CD8-positive, alpha-beta memory T cell (primary cell): ENCODE results near the gene TENT4B. TPM values are rescaled to one million over a fixed set of nuclear protein-coding genes. Genes with fewer than 3 reads are reported as not detected.
"Not testable (repeated sequence)": the region's sequence is repeated elsewhere in the genome, so short reads cannot be mapped to it uniquely, and the experiment has no call there.

Experiments used
- CTCF ChIA-PET: fragments of 350-600 bp; sonication (Branson Sonifier 250); formaldehyde crosslinking; loops from one replicate; lab custom pipeline; 2021; ENCODE audit warnings: antibody characterized with exemption; lab: Charles Lee
- POLR2A ChIA-PET: fragments of 350-600 bp; sonication (Branson Sonifier 250); formaldehyde crosslinking; loops from one replicate; lab custom pipeline; 2021; ENCODE audit warnings: antibody characterized with exemption; lab: Charles Lee
- DNase-seq, 5 donors: peaks; one replicate each; pipeline versions ENCODE4 v3.0.0 to v3.0.0-alpha.2; 2020 to 2022; ENCODE audit warnings: mixed read lengths in 1 of 5
- H3K27ac ChIP-seq: one replicate; pipeline ENCODE4 v1.7.0; 2013; ENCODE audit warnings: low read depth, mild to moderate bottlenecking, low read length, moderate library complexity
- H3K27me3 ChIP-seq: 2 replicates; pipeline ENCODE4 v1.7.0; 2013; ENCODE audit warnings: low read length, mild to moderate bottlenecking; ENCODE audit not compliant: insufficient read depth, poor library complexity, severe bottlenecking
- H3K36me3 ChIP-seq: 2 replicates; pipeline ENCODE4 v1.7.0; 2013; ENCODE audit warnings: mild to moderate bottlenecking, low read length, moderate library complexity; ENCODE audit not compliant: insufficient read depth
- H3K4me1 ChIP-seq: 2 replicates; pipeline ENCODE4 v1.7.0; 2013; ENCODE audit warnings: mild to moderate bottlenecking, low read length, moderate library complexity; ENCODE audit not compliant: insufficient read depth
- H3K4me3 ChIP-seq: 2 replicates; pipeline ENCODE4 v1.7.0; 2013; ENCODE audit warnings: mild to moderate bottlenecking, low read length
- H3K9me3 ChIP-seq: 2 replicates; pipeline ENCODE4 v1.7.0; 2013; ENCODE audit warnings: mild to moderate bottlenecking, low read length
- H3K27ac Mint-ChIP-seq, 8 donors: one replicate each; pipeline ENCODE4 v1.8.0; 2020 to 2021; ENCODE audit warnings: mixed read lengths in 8 of 8, mild to moderate bottlenecking in 6 of 8, inconsistent platforms in 3 of 8, moderate library complexity in 3 of 8
- H3K27me3 Mint-ChIP-seq, 2 donors: one replicate each; pipeline ENCODE4 v1.8.0; 2020 to 2021; ENCODE audit warnings: mixed read lengths in 2 of 2, mild to moderate bottlenecking in 1 of 2, moderate library complexity in 1 of 2
- H3K36me3 Mint-ChIP-seq, 3 donors: one replicate each; pipeline ENCODE4 v1.8.0; 2020 to 2021; ENCODE audit warnings: mixed read lengths in 3 of 3, inconsistent platforms in 1 of 3, mild to moderate bottlenecking in 1 of 3
- H3K4me1 Mint-ChIP-seq, 3 donors: one replicate each; pipeline ENCODE4 v1.8.0; 2020 to 2021; ENCODE audit warnings: mixed read lengths in 3 of 3, inconsistent platforms in 1 of 3, mild to moderate bottlenecking in 1 of 3
- H3K4me3 Mint-ChIP-seq, 7 donors: one replicate each; pipeline ENCODE4 v1.8.0; 2020 to 2021; ENCODE audit warnings: mixed read lengths in 7 of 7, mild to moderate bottlenecking in 6 of 7, moderate library complexity in 4 of 7, inconsistent platforms in 2 of 7
- H3K9me3 Mint-ChIP-seq, 5 donors: one replicate each; pipeline ENCODE4 v1.8.0; 2020 to 2022; ENCODE audit warnings: mixed read lengths in 5 of 5, mild to moderate bottlenecking in 3 of 5, moderate library complexity in 2 of 5, inconsistent platforms in 1 of 5
- polyA plus RNA-seq: library from polyadenylated mRNA; unstranded; fragments of 300-500 nt; fragmentation: Illumina TruSeq; gene quantifications from one replicate; pipeline ENCODE4 v1.2.3, GENCODE V29; 2021
- total RNA-seq, 2 experiments: library from RNA; stranded (reverse); gene quantifications; one replicate each; pipeline ENCODE4 v1.2.3, GENCODE V29; 2021

The TENT4B gene
- total and polyA plus RNA-seq, 3 experiments from 2014 or later: 5.6 to 23.0 (median 21.6) TPM

DNA sequence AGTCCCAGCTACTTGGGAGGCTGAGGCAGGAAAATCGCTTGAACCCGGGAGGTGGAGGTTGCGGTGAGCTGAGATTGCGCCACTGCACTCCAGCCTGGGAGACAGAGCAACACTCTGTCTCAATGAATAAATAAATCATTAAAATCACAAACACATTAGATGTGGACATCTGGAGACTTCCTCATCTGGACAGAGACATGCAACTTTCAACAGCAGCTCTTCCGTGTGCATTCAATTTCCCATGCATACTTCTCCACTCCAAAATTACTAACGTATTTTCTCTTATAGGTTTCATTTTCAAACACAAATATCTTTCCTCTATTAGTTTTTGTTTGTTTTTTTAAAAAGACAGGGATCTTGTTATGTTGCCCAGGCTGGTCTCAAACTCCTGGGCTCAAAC is 89.9 kb downstream of the TENT4B start:
- H3K27me3 Mint-ChIP-seq, H3K36me3 ChIP-seq, DNase-seq, H3K4me3 ChIP-seq, H3K4me1 ChIP-seq, H3K4me3 Mint-ChIP-seq, H3K9me3 ChIP-seq, H3K9me3 Mint-ChIP-seq, H3K36me3 Mint-ChIP-seq, POLR2A ChIA-PET, H3K27ac ChIP-seq, H3K27me3 ChIP-seq: not testable (repeated sequence)
- CTCF ChIA-PET: interaction anchor here (0.9 to 1.8 kb wide), 6 partner anchors 9 to 422 kb away, joined by 3 to 5 read pairs (median 3); partner anchors contain the start of gene CNEP1R1
- Mint-ChIP-seq H3K4me1 (peaks cover 8 to 15% (median 8%) of the 10 kb centered on the region in 3 donors), H3K27ac (peak overlapping the region in 1 of 8 donors; percentile 40)

GRCh38 chr16:50244140-50244503 is 91.0 kb downstream of the TENT4B start:
- no peak overlapping the region for H3K27ac Mint-ChIP-seq
- no peaks in the 10 kb centered on the region for H3K9me3 Mint-ChIP-seq
- H3K27me3 Mint-ChIP-seq: no peaks in the 10 kb centered on the region
- Histone ChIP-seq H3K36me3 (no peaks in the 10 kb centered on the region), H3K9me3 (no peaks in the 10 kb centered on the region), H3K4me1 (peaks cover 6% of the 10 kb centered on the region), H3K4me3 (no peak overlapping the region), H3K27ac (no peak overlapping the region), H3K27me3 (no peaks in the 10 kb centered on the region)
- POLR2A ChIA-PET: no interaction called here
- no peak for DNase-seq
- no peaks in the 10 kb centered on the region for H3K36me3 Mint-ChIP-seq
- CTCF ChIA-PET: interaction anchor here (0.8 to 1.8 kb wide), 3 partner anchors 38 to 421 kb away, joined by 3 to 5 read pairs (median 3); no protein-coding TSS in a partner anchor
- H3K4me1 Mint-ChIP-seq: peaks cover 8 to 15% (median 8%) of the 10 kb centered on the region in 3 donors
- H3K4me3 Mint-ChIP-seq: peak overlapping the region in 1 of 7 donors; percentile 37

DNA sequence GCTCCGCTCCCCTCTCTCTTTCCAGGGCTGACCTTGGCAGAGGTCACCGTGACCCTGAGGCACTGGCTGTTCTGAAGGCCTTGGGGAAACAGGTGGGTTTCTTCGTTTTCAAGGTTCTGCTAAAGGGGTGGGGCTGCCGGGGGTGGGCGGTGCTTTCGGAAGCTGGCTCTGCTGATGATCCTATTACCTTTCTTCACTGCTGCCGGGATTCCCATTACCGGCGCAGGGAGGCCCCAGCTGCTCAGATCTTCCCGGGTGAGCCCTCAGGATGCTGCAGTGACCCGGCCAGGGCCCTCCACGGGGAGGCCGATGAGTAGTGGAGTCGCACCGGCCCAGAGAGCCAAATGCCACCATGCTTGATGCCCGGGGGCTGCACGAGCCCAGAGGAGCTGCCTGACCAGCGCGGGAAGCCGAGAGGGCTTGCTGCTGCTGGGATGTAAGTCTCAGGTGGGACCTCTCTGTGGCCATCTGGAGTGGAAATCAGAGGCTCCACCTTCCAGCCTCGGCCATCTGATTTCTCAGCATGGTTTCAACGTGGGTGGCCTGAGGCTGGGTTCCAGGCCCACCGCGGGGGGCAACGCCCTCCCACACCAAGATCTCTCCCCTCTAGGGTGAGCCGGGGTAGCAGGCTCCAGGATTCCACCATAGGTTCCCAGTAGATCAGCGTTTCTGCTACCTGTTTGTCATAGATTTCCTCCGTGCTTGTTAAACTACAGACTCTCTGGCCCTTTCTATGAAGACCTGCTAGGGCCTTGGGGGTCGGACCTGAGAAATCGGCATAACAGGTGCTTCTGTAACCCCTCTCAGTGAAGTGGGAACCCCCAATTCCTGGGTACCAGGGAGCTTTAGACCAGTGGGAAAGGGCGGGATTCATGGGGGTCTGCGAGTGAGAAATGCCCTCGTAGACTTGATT is 91.7 kb downstream of the TENT4B start:
- Mint-ChIP-seq H3K36me3 (no peaks in the 10 kb centered on the region), H3K27ac (peak overlapping the region in 3 of 8 donors; percentile 4 to 58 (median 36)), H3K4me1 (peaks cover 8 to 15% (median 8%) of the 10 kb centered on the region in 3 donors), H3K4me3 (peak overlapping the region; percentile 63 to 90 (median 79)), H3K27me3 (no peaks in the 10 kb centered on the region), H3K9me3 (no peaks in the 10 kb centered on the region)
- Histone ChIP-seq H3K4me3 (peak overlapping the region; percentile 47), H3K9me3 (no peaks in the 10 kb centered on the region), H3K4me1 (peaks cover 6% of the 10 kb centered on the region), H3K36me3 (no peaks in the 10 kb centered on the region), H3K27ac (peak overlapping the region; percentile 51), H3K27me3 (no peaks in the 10 kb centered on the region)
- ChIA-PET CTCF (interaction anchor here (0.8 to 1.8 kb wide), 11 partner anchors 23 to 126 kb away, joined by 3 to 6 read pairs (median 4); no protein-coding TSS in a partner anchor), POLR2A (no interaction called here)
- no peak for DNase-seq

DNA sequence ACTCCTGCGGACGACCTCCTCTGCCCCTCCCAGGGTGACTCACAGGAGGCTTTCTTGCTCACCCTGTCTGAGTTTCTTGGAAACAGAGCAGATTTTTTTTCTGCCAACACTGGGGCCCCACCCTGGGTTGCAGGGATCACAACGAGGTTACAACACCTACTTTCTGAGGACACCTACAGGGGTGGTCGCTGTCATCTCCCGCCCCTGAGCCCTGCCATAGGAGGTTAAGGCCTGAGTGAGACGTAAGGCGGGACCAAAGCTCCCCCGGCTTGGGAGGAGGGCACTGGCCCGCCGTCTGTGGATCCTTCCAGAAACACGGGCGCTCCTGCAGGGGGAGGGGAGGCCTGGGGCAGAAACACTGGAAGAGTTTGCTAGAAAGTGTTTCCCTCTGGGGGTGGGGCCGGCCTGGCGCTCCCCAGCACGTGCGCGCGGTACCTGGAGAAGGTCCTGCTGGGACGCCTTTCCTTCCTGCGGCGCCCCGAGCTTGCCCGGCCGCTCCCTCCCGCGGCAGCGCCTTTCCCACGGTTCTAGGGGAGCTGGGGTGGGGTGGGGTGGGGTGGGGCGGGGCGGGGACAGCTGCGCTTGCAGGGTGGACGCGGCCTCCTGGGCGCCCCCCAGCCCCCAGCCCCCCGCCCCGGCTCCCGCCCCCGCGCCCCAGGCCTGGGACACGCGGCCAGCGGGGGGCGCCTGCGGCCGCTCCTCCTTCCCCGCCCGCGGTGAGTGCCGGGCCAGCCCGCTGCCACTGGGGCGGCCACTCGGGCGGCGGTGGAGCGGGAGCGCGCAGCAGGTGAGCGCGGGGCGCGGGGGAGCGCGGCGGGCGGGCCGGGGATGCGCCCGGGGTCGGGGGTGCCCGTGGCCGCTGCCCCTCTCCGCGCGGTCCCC is 92.6 kb downstream of the TENT4B start:
- Histone ChIP-seq H3K4me1 (peaks cover 6% of the 10 kb centered on the region), H3K4me3 (peak overlapping the region; percentile 47), H3K27me3 (no peaks in the 10 kb centered on the region), H3K36me3 (no peaks in the 10 kb centered on the region), H3K9me3 (no peaks in the 10 kb centered on the region), H3K27ac (peak overlapping the region; percentile 51)
- Mint-ChIP-seq H3K9me3 (no peaks in the 10 kb centered on the region), H3K27ac (peak overlapping the region in 3 of 8 donors; percentile 4 to 36 (median 29)), H3K36me3 (no peaks in the 10 kb centered on the region), H3K4me1 (peaks cover 8 to 15% (median 8%) of the 10 kb centered on the region in 3 donors), H3K4me3 (peak overlapping the region; percentile 63 to 90 (median 79)), H3K27me3 (no peaks in the 10 kb centered on the region)
- ChIA-PET CTCF (interaction anchor here (0.8 to 2.1 kb wide), 11 partner anchors 17 to 125 kb away, joined by 3 to 7 read pairs (median 4); no protein-coding TSS in a partner anchor), POLR2A (no interaction called here)
- DNase-seq: peak in 3 of 5 donors; percentile 34 to 43 (median 35)

- no peak overlapping the region for H3K4me3 ChIP-seq
- no peaks in the 10 kb centered on the region for H3K36me3 ChIP-seq
- no peaks in the 10 kb centered on the region for H3K27me3 ChIP-seq
- Mint-ChIP-seq H3K27ac (peak overlapping the region in 1 of 8 donors; percentile 47), H3K27me3 (no peaks in the 10 kb centered on the region), H3K9me3 (no peaks in the 10 kb centered on the region), H3K36me3 (no peaks in the 10 kb centered on the region), H3K4me1 (peaks cover 8 to 15% (median 8%) of the 10 kb centered on the region in 3 donors), H3K4me3 (peak overlapping the region; percentile 60 to 90 (median 73))
- CTCF ChIA-PET: interaction anchor here (1.0 to 2.1 kb wide), 10 partner anchors 10 to 110 kb away, joined by 3 to 7 read pairs (median 3); no protein-coding TSS in a partner anchor
- POLR2A ChIA-PET: no interaction called here
- H3K27ac ChIP-seq: peak overlapping the region; percentile 45
- H3K9me3 ChIP-seq: no peaks in the 10 kb centered on the region
- peaks cover 6% of the 10 kb centered on the region for H3K4me1 ChIP-seq
- no peak for DNase-seq
These were observed 93.4 kb downstream of the TENT4B start for GRCh38 chr16:50246299-50247122.

GRCh38 chr16:50247123-50247905 is 94.2 kb downstream of the TENT4B start:
- ChIA-PET CTCF (interaction anchor here (1.0 to 2.1 kb wide), 4 partner anchors 11 to 107 kb away, joined by 3 to 7 read pairs (median 3); no protein-coding TSS in a partner anchor), POLR2A (no interaction called here)
- Histone ChIP-seq H3K4me1 (peaks cover 6% of the 10 kb centered on the region), H3K4me3 (no peak overlapping the region), H3K9me3 (no peaks in the 10 kb centered on the region), H3K36me3 (no peaks in the 10 kb centered on the region), H3K27me3 (no peaks in the 10 kb centered on the region), H3K27ac (peak overlapping the region; percentile 45)
- Mint-ChIP-seq H3K4me1 (peaks cover 8 to 15% (median 8%) of the 10 kb centered on the region in 3 donors), H3K4me3 (peak overlapping the region; percentile 45 to 90 (median 66)), H3K9me3 (no peaks in the 10 kb centered on the region), H3K36me3 (no peaks in the 10 kb centered on the region), H3K27ac (peak overlapping the region in 3 of 8 donors; percentile 7 to 47 (median 47)), H3K27me3 (no peaks in the 10 kb centered on the region)
- no peak for DNase-seq
